ENCODE data around the gene MUC2.

GRCh38 chr11:1077417-1078119 is 2.9 kb downstream of the MUC2 start:
- TF ChIP-seq CTCF (IDR thresholded peaks at IDR 0.05) (no peak), POLR2A (IDR thresholded peaks at IDR 0.05) (no peak)
